Right lobe of liver (tissue), 6 donors: ENCODE results near the gene GPALPP1. TPM values are rescaled to one million over a fixed set of nuclear protein-coding genes. Genes with fewer than 3 reads are reported as not detected.
A peak's percentile ranks its signal among the peaks of the same experiment; 100 is the strongest.
"Not testable (repeated sequence)": the region's sequence is repeated elsewhere in the genome, so short reads cannot be mapped to it uniquely, and the experiment has no call there.

Source experiments
- ATAC-seq, 4 donors: fragments of 200-7000 bp; cut with Tn5 transposase; one replicate each; pipeline ENCODE4 v1.9.1; 2020; ENCODE audit warnings: mild to moderate bottlenecking in 4 of 4, moderate library complexity in 4 of 4
- DNase-seq, 3 donors: peaks; one replicate each; pipeline ENCODE4 v3.0.0-alpha.2; 2020
- H3K27ac ChIP-seq, 3 donors: fragments of 200-600 bp; one replicate each; pipeline ENCODE4 v1.8.0; 2022
- H3K27me3 ChIP-seq, 2 donors: fragments of 200-600 bp; one replicate each; pipeline ENCODE4 v1.8.0; 2022
- H3K36me3 ChIP-seq, 4 donors: fragments of 200-600 bp; sonication (generic) in 1 of 4; one replicate each; pipeline versions ENCODE4 v1.5.1 to v1.8.0; 2017 to 2022; ENCODE audit warnings: control low read depth in 1 of 4
- H3K4me1 ChIP-seq, 4 donors: fragments of 200-600 bp; sonication (generic) in 1 of 4; one replicate each; pipeline versions ENCODE4 v1.5.1 to v1.8.0; 2017 to 2022; ENCODE audit warnings: control low read depth in 1 of 4
- H3K4me3 ChIP-seq, 3 donors: fragments of 200-600 bp; one replicate each; pipeline ENCODE4 v1.8.0; 2022
- H3K9me3 ChIP-seq, 4 donors: fragments of 200-600 bp; sonication (generic) in 1 of 4; one replicate each; pipeline versions ENCODE4 v1.5.1 to v1.8.0; 2017 to 2022; ENCODE audit warnings: control low read depth in 1 of 4
- CTCF ChIP-seq, 4 donors: fragments of 200-600 bp in 3 of 4; fragments of 450-650 bp in 1 of 4; IDR thresholded peaks; one replicate each; pipeline versions ENCODE4 v1.5.1 to v1.8.0; 2016 to 2022; ENCODE audit warnings: antibody characterized with exemption in 4 of 4, mild to moderate bottlenecking in 2 of 4
- POLR2A ChIP-seq: fragments of 450-650 bp; IDR thresholded peaks from one replicate; pipeline ENCODE4 v1.6.1; 2017; ENCODE audit warnings: antibody characterized with exemption, mild to moderate bottlenecking
- WGBS: methylation state at CpG from one replicate; pipeline ENCODE4 v1.1.6; 2018; ENCODE audit warnings: low coverage, low lambda C conversion rate; ENCODE audit not compliant: insufficient coverage; ENCODE audit errors: missing lambda C conversion rate; 5-methylcytosine and 5-hydroxymethylcytosine counted together
- intact Hi-C, 2 donors: fragments of 100-400 bp; cut with DNase I; formaldehyde crosslinking; loops; one replicate each; pipeline versions ENCODE4 v1.11.2 to v1.14.1; 2022
- long read RNA-seq: library from polyadenylated mRNA; unstranded; transcript quantifications from one replicate; pipeline ENCODE4 v2.0.0, GENCODE V29; 2019
- total RNA-seq, 6 experiments: library from RNA; depleted of rRNA in 2 of 6; stranded (reverse); fragments of >200 nt in 2 of 6; fragmentation: NEBNext Ultra II Directional in 3 of 6; extraction: Animal tissue kit (Norgen Biotek cat#: 25700) in 3 of 6; gene quantifications; one replicate each; pipeline versions ENCODE4 v1.1.0 to v1.2.4, GENCODE V29; 2016 to 2023
- donor health status: DM: no; HTN: yes; CAD: no.
- donor health status: DM: no; HTN: no; CAD: no.
- donor health status: DM: no; HTN: no; CAD: no.
- donor health status: DM: no; HTN: yes; CAD: no.
- donor health status: DM: no; HTN: yes; CAD: no.

Gene GPALPP1
- total RNA-seq: 1 to 10 TPM; 6.8 to 10.0 (median 8.4) TPM
- long read RNA-seq, partial matches to known transcripts: 1 of 3 reads
- long read RNA-seq, other reads (novel, unspliced or antisense): 0 of 3 reads

- intact Hi-C loops: no loop called here
- Histone ChIP-seq H3K27me3 (no peaks in the 10 kb centered on the region), H3K4me3 (peak within 1 kb of the TSS; percentile 89 to 99 (median 92)), H3K36me3 (peaks cover 0 to 4% (median 0%) of the 10 kb centered on the region in 4 donors), H3K4me1 (peaks cover 0 to 19% (median 10%) of the 10 kb centered on the region in 4 donors), H3K9me3 (no peaks in the 10 kb centered on the region), H3K27ac (peak within 1 kb of the TSS; percentile 59 to 84 (median 70))
- TF ChIP-seq CTCF (IDR thresholded peaks at IDR 0.05) (no peak), POLR2A (peak; percentile 48)
- DNase-seq: peak; percentile 91 to 96 (median 94)
- peak; percentile 98 to 99 (median 99) for ATAC-seq
- 0% methylated on average over 22 of the region's 66 CpGs for WGBS
Observed at GRCh38 chr13:44989071-44989889, at the start of gene GPALPP1, which contains the start of gene NUFIP1. TSS of gene GPALPP1 (plus strand) at chr13:44989538. CDS start at chr13:44989655, 117 bp downstream. TSS of gene NUFIP1 (minus strand) at chr13:44989471. CDS start at chr13:44989436, 35 bp downstream.

GRCh38 chr13:44943411-44943810 lies 45.9 kb upstream of the GPALPP1 start:
- H3K27ac ChIP-seq, H3K27me3 ChIP-seq, H3K4me1 ChIP-seq, DNase-seq, ATAC-seq, intact Hi-C loops, H3K4me3 ChIP-seq, H3K36me3 ChIP-seq, H3K9me3 ChIP-seq: not testable (repeated sequence)
- 76% methylated on average over 4 of the region's 4 CpGs for WGBS

GRCh38 chr13:44951184-44951583 lies 38.2 kb upstream of the GPALPP1 start:
- Histone ChIP-seq H3K4me1 (no peaks in the 10 kb centered on the region), H3K36me3 (no peaks in the 10 kb centered on the region), H3K4me3 (no peak overlapping the region), H3K27ac (no peak overlapping the region), H3K27me3 (no peaks in the 10 kb centered on the region), H3K9me3 (no peaks in the 10 kb centered on the region)
- DNase-seq (no peak), ATAC-seq (no peak)
- TF ChIP-seq CTCF (IDR thresholded peaks at IDR 0.05) (no peak), POLR2A (no peak)
- intact Hi-C loops: no loop called here

GRCh38 chr13:44952671-44953070 lies 36.7 kb upstream of the GPALPP1 start:
- Histone ChIP-seq H3K9me3 (no peaks in the 10 kb centered on the region), H3K4me3 (no peak overlapping the region), H3K27me3 (no peaks in the 10 kb centered on the region), H3K27ac (no peak overlapping the region), H3K36me3 (no peaks in the 10 kb centered on the region), H3K4me1 (no peaks in the 10 kb centered on the region)
- 97% methylated on average over 2 of the region's 2 CpGs for WGBS
- ATAC-seq: no peak
- TF ChIP-seq POLR2A (no peak), CTCF (IDR thresholded peaks at IDR 0.05) (no peak)
- intact Hi-C loops: no loop called here
- no peak for DNase-seq

GRCh38 chr13:44954224-44954623 lies 35.1 kb upstream of the GPALPP1 start:
- no peak for TF ChIP-seq CTCF (IDR thresholded peaks at IDR 0.05)
- no peak for TF ChIP-seq POLR2A
- Histone ChIP-seq H3K27me3 (no peaks in the 10 kb centered on the region), H3K36me3 (no peaks in the 10 kb centered on the region), H3K4me1 (no peaks in the 10 kb centered on the region), H3K9me3 (no peaks in the 10 kb centered on the region), H3K27ac (no peak overlapping the region), H3K4me3 (no peak overlapping the region)
- DNase-seq: no peak
- intact Hi-C loops: no loop called here
- ATAC-seq: no peak
- WGBS: 91% methylated on average over 7 of the region's 7 CpGs
